SU-DHL-6 (cell line): Measurements from ENCODE around the gene HOXD9.

Source experiments
- CTCF ChIP-seq: fragments of 200-600 bp; sonication (generic); IDR thresholded peaks from one replicate; pipeline ENCODE4 v1.5.1; 2017; ENCODE audit warnings: antibody characterized with exemption, mild to moderate bottlenecking, low read length, moderate library complexity; ENCODE audit not compliant: insufficient read depth, poor library complexity, severe bottlenecking
- EZH2phosphoT487 ChIP-seq: fragments of 200-600 bp; sonication (generic), shearing (Covaris generic); conservative IDR thresholded peaks from 2 replicates; pipeline ENCODE4 v1.6.1; 2018; ENCODE audit warnings: mild to moderate bottlenecking, antibody characterized with exemption, low read length, moderate library complexity, mixed read lengths

GRCh38 chr2:176155356-176156044 is 33.0 kb downstream of the HOXD9 start:
- TF ChIP-seq CTCF (no peak), EZH2phosphoT487 (no peak)
